LHCN-M2 (cell line): ENCODE results near the gene ABITRAM. TPM values are rescaled to one million over a fixed set of nuclear protein-coding genes. Genes with fewer than 3 reads are reported as not detected.

Experiments used
- total RNA-seq: library from RNA; depleted of rRNA; stranded (reverse); fragments of >200 nt; gene quantifications from 2 replicates; pipeline ENCODE4 v1.2.3, GENCODE V29; 2014; rRNA removed

ABITRAM gene
- total RNA-seq, 1 experiment from 2014 or later: 9.1 TPM

Other genes with a start within 250 kb of the ABITRAM start
- not detected in 2 replicates for gene ACTL7B, start 78.4 kb upstream of the ABITRAM start, total RNA-seq
- gene ACTL7A, start 72.1 kb upstream of the ABITRAM start, total RNA-seq: not detected in 2 replicates
- gene ELP1, start 276 bp upstream of the ABITRAM start, total RNA-seq: 27.8 and 29.9 TPM in 2 replicates
- gene CTNNAL1, start 79.1 kb downstream of the ABITRAM start, total RNA-seq: 72.3 and 72.8 TPM in 2 replicates
- gene TMEM245, start 185.5 kb downstream of the ABITRAM start, total RNA-seq: 48.5 and 53.4 TPM in 2 replicates
- gene FRRS1L, start 232.8 kb downstream of the ABITRAM start, total RNA-seq: under 0.01 TPM in 1 of 2 replicates, not detected in the other